GM21447 (cell line): ENCODE results near the gene DIAPH3.

Experiments used
- ATAC-seq: cut with Tn5 transposase; IDR thresholded peaks from one replicate; pipeline ENCODE4 v1.9.1; 2021; ENCODE audit not compliant: unreplicated experiment

DIAPH3 gene

GRCh38 chr13:59679254-59679653, 484.5 kb downstream of the DIAPH3 start:
- ATAC-seq = no peak

- peak; percentile 56 for ATAC-seq
These were observed 485.5 kb downstream of the DIAPH3 start for GRCh38 chr13:59677966-59678814.

GRCh38 chr13:59677430-59677829, 486.3 kb downstream of the DIAPH3 start:
- no peak for ATAC-seq

GRCh38 chr13:59674616-59675015, 489.1 kb downstream of the DIAPH3 start:
- ATAC-seq = no peak

GRCh38 chr13:59673286-59673685, 490.4 kb downstream of the DIAPH3 start:
- ATAC-seq = no peak

GRCh38 chr13:59672445-59672844, 491.3 kb downstream of the DIAPH3 start:
- peak; percentile 62 for ATAC-seq

- ATAC-seq = no peak
These were observed 491.8 kb downstream of the DIAPH3 start for GRCh38 chr13:59671881-59672280.

GRCh38 chr13:59666504-59666903, 497.2 kb downstream of the DIAPH3 start:
- no peak for ATAC-seq

GRCh38 chr13:59665732-59666131, 498.0 kb downstream of the DIAPH3 start:
- ATAC-seq = no peak

GRCh38 chr13:59665184-59665583, 498.5 kb downstream of the DIAPH3 start:
- no peak for ATAC-seq

GRCh38 chr13:59664586-59664985, 499.1 kb downstream of the DIAPH3 start:
- no peak for ATAC-seq

GRCh38 chr13:59663707-59664106, 500.0 kb downstream of the DIAPH3 start:
- no peak for ATAC-seq

GRCh38 chr13:59660582-59660981, 503.1 kb downstream of the DIAPH3 start:
- no peak for ATAC-seq

GRCh38 chr13:59659981-59660380, 503.7 kb downstream of the DIAPH3 start:
- no peak for ATAC-seq

- ATAC-seq = no peak
These were observed 504.9 kb downstream of the DIAPH3 start for GRCh38 chr13:59658738-59659330.

- ATAC-seq = no peak
These were observed 505.5 kb downstream of the DIAPH3 start for GRCh38 chr13:59658027-59658737.

GRCh38 chr13:59653916-59654315, 509.8 kb downstream of the DIAPH3 start:
- no peak for ATAC-seq

GRCh38 chr13:59651479-59651878, 512.2 kb downstream of the DIAPH3 start:
- no peak for ATAC-seq

- ATAC-seq = no peak
These were observed 519.7 kb downstream of the DIAPH3 start for GRCh38 chr13:59643906-59644626.

GRCh38 chr13:59643364-59643841, 520.3 kb downstream of the DIAPH3 start:
- no peak for ATAC-seq

- no peak for ATAC-seq
These were observed 521.9 kb downstream of the DIAPH3 start for GRCh38 chr13:59641817-59642216.
